ENCODE data around the gene ERGIC3. TPM values are rescaled to one million over a fixed set of nuclear protein-coding genes. Genes with fewer than 3 reads are reported as not detected.
"Not testable (repeated sequence)": the region's sequence is repeated elsewhere in the genome, so short reads cannot be mapped to it uniquely, and the experiment has no call there.

ERGIC3 gene
- total and polyA plus RNA-seq, 2 of the 4 experiments (the other 2 are of a cell fraction) = 434 to 438 TPM

DNA sequence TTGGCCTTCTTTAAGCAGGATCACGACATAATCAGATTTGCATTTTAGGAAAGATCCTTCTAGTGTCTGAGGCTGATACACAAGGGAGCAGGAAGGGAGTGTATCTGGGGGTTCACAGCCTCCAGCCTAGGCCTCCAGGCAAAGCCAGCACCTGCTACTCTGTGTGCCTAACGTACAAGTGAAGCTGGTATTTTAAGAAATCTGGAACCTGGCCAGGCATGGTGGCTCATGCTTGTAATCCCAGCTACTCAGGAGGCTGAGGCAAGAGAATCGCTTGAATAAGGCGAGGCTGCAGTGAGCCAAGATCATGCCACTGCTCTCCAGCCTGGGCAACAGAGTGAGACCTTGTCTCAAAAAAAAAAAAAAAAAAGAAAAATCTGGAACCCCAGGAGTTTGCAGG is 13.6 kb downstream of the ERGIC3 start:
- H4K91ac ChIP-seq (ENCODE audit: insufficient read depth, low read depth, low read length); H2BK15ac ChIP-seq (ENCODE audit: low read depth, low read length); H4K8ac ChIP-seq (ENCODE audit: low read depth in 2 of 2, low read length in 2 of 2); H2AFZ ChIP-seq (replicated peaks; ENCODE audit: low read length, poor library complexity); H2AK5ac ChIP-seq (ENCODE audit: low read depth, low read length); H3K4me3 ChIP-seq (ENCODE audit: insufficient read depth, low read depth, low read length); H3K27ac ChIP-seq (ENCODE audit: insufficient read depth, low read length); H3K4me1 ChIP-seq (ENCODE audit: control insufficient read depth, insufficient read depth, low read length); H2BK20ac ChIP-seq (ENCODE audit: low read depth, low read length); H2BK5ac ChIP-seq (ENCODE audit: low read depth, low read length, poor library complexity, severe bottlenecking); H2BK120ac ChIP-seq (ENCODE audit: low read depth, low read length); H4K5ac ChIP-seq (ENCODE audit: low read depth, low read length); DNase-seq; BruUV-seq (replicated peaks); H3K9ac ChIP-seq (ENCODE audit: low read depth, low read length); H3K4ac ChIP-seq (ENCODE audit: low read depth, low read length); H3K14ac ChIP-seq (replicated peaks; ENCODE audit: low read depth, low read length); H3K4me2 ChIP-seq (ENCODE audit: low read depth, low read length); dilution Hi-C loops (cut with HindIII; ENCODE audit: low sequenced_read_pairs, unreplicated experiment); H3K23ac ChIP-seq (ENCODE audit: low read depth, low read length); ATAC-seq (ENCODE audit: low read depth); H3K56ac ChIP-seq (ENCODE audit: extremely low read depth, insufficient read depth, low read length); CTCF ChIA-PET; H3K18ac ChIP-seq (ENCODE audit: low read depth, low read length); H4K20me1 ChIP-seq (ENCODE audit: insufficient read depth, low read length); H3K27me3 ChIP-seq (ENCODE audit: control insufficient read depth, insufficient read depth, low read length); H2AK9ac ChIP-seq (replicated peaks; ENCODE audit: low read depth, low read length, poor library complexity); POLR2A ChIA-PET (ENCODE audit: unreplicated experiment); H3K9me3 ChIP-seq (ENCODE audit: control insufficient read depth, insufficient read depth, low read length); intact Hi-C loops (cut with micrococcal nuclease); in situ Hi-C loops (cut with MboI; ENCODE audit: low sequenced_read_pairs): not testable (repeated sequence)
- Histone ChIP-seq H3K79me1 (ENCODE audit: low read depth in 1 of 2, low read length in 2 of 2) (peaks cover 0 to 24% of the 10 kb centered on the region in 2 experiments; a peak in 2 of 4 replicates), H3K36me3 (ENCODE audit: control insufficient read depth, insufficient read depth, low read length) (peaks cover 80% of the 10 kb centered on the region), H3K9me1 (ENCODE audit: insufficient read depth, low read length) (peaks cover 15% of the 10 kb centered on the region)
- WGBS, 2 experiments (ENCODE audit: extremely low coverage in 2 of 2, insufficient read length in 1 of 2) = 100% methylated on average over 2 of the region's 4 CpGs; no CpG with 5 or more reads in 1 of the 2 experiments

Data from IMR-90 (cell line).